Progenitor cell of endocrine pancreas (in vitro differentiated cells): Measurements from ENCODE around the gene BCDIN3D. TPM values are rescaled to one million over a fixed set of nuclear protein-coding genes. Genes with fewer than 3 reads are reported as not detected.

Source experiments
- DNase-seq: peaks from one replicate; pipeline ENCODE4 v3.0.0; 2021; ENCODE audit warnings: low spot score; ENCODE audit not compliant: unreplicated experiment
- H3K27ac Mint-ChIP-seq: 2 replicates; pipeline ENCODE4 v1.8.0; 2021; ENCODE audit warnings: mild to moderate bottlenecking, moderate library complexity, mixed read lengths
- H3K27me3 Mint-ChIP-seq: 2 replicates; pipeline ENCODE4 v1.8.0; 2021; ENCODE audit warnings: mixed read lengths
- H3K36me3 Mint-ChIP-seq: 2 replicates; pipeline ENCODE4 v1.8.0; 2022; ENCODE audit warnings: mixed read lengths; ENCODE audit not compliant: insufficient read depth
- H3K4me1 Mint-ChIP-seq: 2 replicates; pipeline ENCODE4 v1.8.0; 2021; ENCODE audit warnings: low read depth, mixed read lengths
- H3K4me3 Mint-ChIP-seq: 2 replicates; pipeline ENCODE4 v1.8.0; 2021; ENCODE audit warnings: low read depth, mild to moderate bottlenecking, moderate library complexity, mixed read lengths
- H3K9me3 Mint-ChIP-seq: 2 replicates; pipeline ENCODE4 v1.8.0; 2021; ENCODE audit warnings: low read depth, mixed read lengths
- CTCF ChIP-seq: fragments of 200-600 bp; sonication (generic); IDR thresholded peaks from one replicate; pipeline ENCODE4 v1.5.0; 2021; ENCODE audit warnings: antibody characterized with exemption, mild to moderate bottlenecking; ENCODE audit not compliant: unreplicated experiment
- total RNA-seq: library from RNA; stranded (reverse); gene quantifications from 2 replicates; pipeline ENCODE4 v1.2.1, GENCODE V29; 2021

The BCDIN3D gene
- total RNA-seq, 1 donor from 2014 or later = 7.3 TPM

- no peak for DNase-seq
- H3K4me1 Mint-ChIP-seq = peaks cover 11% of the 10 kb centered on the region
- no peak overlapping the region for H3K4me3 Mint-ChIP-seq
- H3K27ac Mint-ChIP-seq = no peak overlapping the region
- H3K27me3 Mint-ChIP-seq = peaks cover 6% of the 10 kb centered on the region
- TF ChIP-seq CTCF = no peak
- H3K9me3 Mint-ChIP-seq = no peaks in the 10 kb centered on the region
- H3K36me3 Mint-ChIP-seq = no peaks in the 10 kb centered on the region
Observed at GRCh38 chr12:49871263-49871561, 28.3 kb upstream of the BCDIN3D start.

- Mint-ChIP-seq H3K27ac (no peak overlapping the region), H3K4me1 (peaks cover 11% of the 10 kb centered on the region), H3K9me3 (no peaks in the 10 kb centered on the region), H3K4me3 (no peak overlapping the region), H3K36me3 (no peaks in the 10 kb centered on the region), H3K27me3 (peaks cover 9% of the 10 kb centered on the region)
- TF ChIP-seq CTCF = no peak
- DNase-seq = no peak
Observed at GRCh38 chr12:49870501-49871262, 27.8 kb upstream of the BCDIN3D start.

GRCh38 chr12:49869816-49870500 is 27.1 kb upstream of the BCDIN3D start:
- H3K27ac Mint-ChIP-seq = no peak overlapping the region
- peaks cover 12% of the 10 kb centered on the region for H3K27me3 Mint-ChIP-seq
- H3K4me1 Mint-ChIP-seq = peaks cover 11% of the 10 kb centered on the region

GRCh38 chr12:49868952-49869815 is 26.3 kb upstream of the BCDIN3D start:
- no peak for TF ChIP-seq CTCF
- H3K27me3 Mint-ChIP-seq = peaks cover 19% of the 10 kb centered on the region
- no peak overlapping the region for H3K4me3 Mint-ChIP-seq

More at GRCh38 chr12:49869816-49870500, 27.1 kb upstream of the BCDIN3D start:
- no peak for TF ChIP-seq CTCF
- H3K4me3 Mint-ChIP-seq = no peak overlapping the region
- no peaks in the 10 kb centered on the region for H3K9me3 Mint-ChIP-seq
- DNase-seq = no peak
- H3K36me3 Mint-ChIP-seq = no peaks in the 10 kb centered on the region

GRCh38 chr12:49868449-49868848 is 25.5 kb upstream of the BCDIN3D start:
- no peak for DNase-seq
- Mint-ChIP-seq H3K4me3 (no peak overlapping the region), H3K27ac (no peak overlapping the region)

More at GRCh38 chr12:49868952-49869815, 26.3 kb upstream of the BCDIN3D start:
- no peak overlapping the region for H3K27ac Mint-ChIP-seq
- peaks cover 11% of the 10 kb centered on the region for H3K4me1 Mint-ChIP-seq
- DNase-seq = no peak
- no peaks in the 10 kb centered on the region for H3K9me3 Mint-ChIP-seq
- H3K36me3 Mint-ChIP-seq = no peaks in the 10 kb centered on the region

More at GRCh38 chr12:49868449-49868848, 25.5 kb upstream of the BCDIN3D start:
- peaks cover 26% of the 10 kb centered on the region for H3K27me3 Mint-ChIP-seq
- H3K36me3 Mint-ChIP-seq = no peaks in the 10 kb centered on the region
- TF ChIP-seq CTCF = no peak
- H3K4me1 Mint-ChIP-seq = peaks cover 11% of the 10 kb centered on the region
- no peaks in the 10 kb centered on the region for H3K9me3 Mint-ChIP-seq
